Ascending aorta (tissue), 2 donors: ENCODE data around the gene PRR30. TPM values are rescaled to one million over a fixed set of nuclear protein-coding genes. Genes with fewer than 3 reads are reported as not detected.

Source experiments
- DNase-seq, 2 donors: peaks; one replicate each; pipeline ENCODE4 v3.0.0-alpha.2; 2019; ENCODE audit warnings: low spot score in 2 of 2
- H3K27ac ChIP-seq, 2 donors: fragments of 200-600 bp; sonication (generic); one replicate each; pipeline ENCODE4 v1.5.1; 2016 to 2017; ENCODE audit warnings: mild to moderate bottlenecking in 1 of 2
- H3K27me3 ChIP-seq: fragments of 200-600 bp; sonication (generic); one replicate; pipeline ENCODE4 v1.5.1; 2017
- H3K36me3 ChIP-seq, 2 donors: fragments of 200-600 bp; sonication (generic); one replicate each; pipeline ENCODE4 v1.5.1; 2016
- H3K4me1 ChIP-seq, 2 donors: fragments of 200-600 bp; sonication (generic); one replicate each; pipeline ENCODE4 v1.5.1; 2016 to 2017; ENCODE audit warnings: mild to moderate bottlenecking in 1 of 2
- H3K4me3 ChIP-seq, 2 donors: fragments of 200-600 bp; sonication (generic); one replicate each; pipeline ENCODE4 v1.5.1; 2016 to 2017; ENCODE audit warnings: mild to moderate bottlenecking in 1 of 2
- H3K9me3 ChIP-seq, 2 donors: fragments of 200-600 bp; sonication (generic); one replicate each; pipeline ENCODE4 v1.5.1; 2016
- CTCF ChIP-seq, 3 experiments: fragments of 200-600 bp in 2 of 3; fragments of 450-650 bp in 1 of 3; sonication (generic) in 2 of 3; IDR thresholded peaks; one replicate each; pipeline ENCODE4 v1.5.1; 2016 to 2019; ENCODE audit warnings: antibody characterized with exemption in 3 of 3, mild to moderate bottlenecking in 1 of 3, moderate library complexity in 1 of 3
- intact Hi-C: fragments of 100-400 bp; cut with DNase I; formaldehyde crosslinking; loops from one replicate; pipeline ENCODE4 v1.15.1; 2023
- total RNA-seq: library from RNA; depleted of rRNA; stranded (reverse); fragments of >200 nt; gene quantifications from one replicate; pipeline ENCODE4 v1.1.0, GENCODE V29; 2016

Gene PRR30
- total RNA-seq, 1 donor from 2014 or later: not detected

- Histone ChIP-seq H3K27ac (no peak overlapping the region), H3K4me1 (no peaks in the 10 kb centered on the region), H3K9me3 (no peaks in the 10 kb centered on the region), H3K4me3 (no peak overlapping the region), H3K27me3 (no peaks in the 10 kb centered on the region), H3K36me3 (no peaks in the 10 kb centered on the region)
- intact Hi-C loops: no loop called here
- TF ChIP-seq CTCF (IDR thresholded peaks at IDR 0.05): no peak
- no peak for DNase-seq
Observed at GRCh38 chr2:27152102-27152795, 13.0 kb upstream of the PRR30 start.

- no peaks in the 10 kb centered on the region for H3K4me1 ChIP-seq
- no peak for TF ChIP-seq CTCF (IDR thresholded peaks at IDR 0.05)
- no peak overlapping the region for H3K4me3 ChIP-seq
- no peak for DNase-seq
- no peaks in the 10 kb centered on the region for H3K36me3 ChIP-seq
- H3K27ac ChIP-seq: no peak overlapping the region
- intact Hi-C loops: no loop called here
- H3K9me3 ChIP-seq: no peaks in the 10 kb centered on the region
- H3K27me3 ChIP-seq: no peaks in the 10 kb centered on the region
Observed at GRCh38 chr2:27150639-27151230, 11.5 kb upstream of the PRR30 start.

GRCh38 chr2:27149570-27150405, 10.6 kb upstream of the PRR30 start:
- no peak for TF ChIP-seq CTCF (IDR thresholded peaks at IDR 0.05)
- intact Hi-C loops: no loop called here
- no peaks in the 10 kb centered on the region for H3K4me1 ChIP-seq
- H3K36me3 ChIP-seq: no peaks in the 10 kb centered on the region
- no peak overlapping the region for H3K4me3 ChIP-seq
- H3K9me3 ChIP-seq: no peaks in the 10 kb centered on the region
- H3K27ac ChIP-seq: no peak overlapping the region
- no peak for DNase-seq
- no peaks in the 10 kb centered on the region for H3K27me3 ChIP-seq

GRCh38 chr2:27148801-27149439, 9.7 kb upstream of the PRR30 start, which contains the start of gene TCF23:
Gene TCF23 (plus strand): TSS chr2:27149004. CDS start chr2:27149134, 130 bp downstream.
- DNase-seq: no peak
- intact Hi-C loops: no loop called here
- Histone ChIP-seq H3K27ac (no peak within 1 kb of the TSS), H3K4me1 (no peaks in the 10 kb centered on the region), H3K27me3 (no peaks in the 10 kb centered on the region), H3K36me3 (no peaks in the 10 kb centered on the region), H3K4me3 (no peak within 1 kb of the TSS), H3K9me3 (no peaks in the 10 kb centered on the region)
- TF ChIP-seq CTCF (IDR thresholded peaks at IDR 0.05): no peak

- H3K27ac ChIP-seq: no peak overlapping the region
- DNase-seq: no peak
- H3K4me3 ChIP-seq: no peak overlapping the region
- intact Hi-C loops: no loop called here
- no peaks in the 10 kb centered on the region for H3K36me3 ChIP-seq
- H3K4me1 ChIP-seq: no peaks in the 10 kb centered on the region
- no peaks in the 10 kb centered on the region for H3K27me3 ChIP-seq
- no peak for TF ChIP-seq CTCF (IDR thresholded peaks at IDR 0.05)
- no peaks in the 10 kb centered on the region for H3K9me3 ChIP-seq
Observed at GRCh38 chr2:27147935-27148334, 8.7 kb upstream of the PRR30 start.
